GM21723 (cell line): ENCODE data around the gene HEXD.

ENCODE experiments used
- ATAC-seq: cut with Tn5 transposase; IDR thresholded peaks from one replicate; pipeline ENCODE4 v1.9.1; 2021; ENCODE audit warnings: mild to moderate bottlenecking, moderate library complexity; ENCODE audit not compliant: unreplicated experiment

The HEXD gene

DNA sequence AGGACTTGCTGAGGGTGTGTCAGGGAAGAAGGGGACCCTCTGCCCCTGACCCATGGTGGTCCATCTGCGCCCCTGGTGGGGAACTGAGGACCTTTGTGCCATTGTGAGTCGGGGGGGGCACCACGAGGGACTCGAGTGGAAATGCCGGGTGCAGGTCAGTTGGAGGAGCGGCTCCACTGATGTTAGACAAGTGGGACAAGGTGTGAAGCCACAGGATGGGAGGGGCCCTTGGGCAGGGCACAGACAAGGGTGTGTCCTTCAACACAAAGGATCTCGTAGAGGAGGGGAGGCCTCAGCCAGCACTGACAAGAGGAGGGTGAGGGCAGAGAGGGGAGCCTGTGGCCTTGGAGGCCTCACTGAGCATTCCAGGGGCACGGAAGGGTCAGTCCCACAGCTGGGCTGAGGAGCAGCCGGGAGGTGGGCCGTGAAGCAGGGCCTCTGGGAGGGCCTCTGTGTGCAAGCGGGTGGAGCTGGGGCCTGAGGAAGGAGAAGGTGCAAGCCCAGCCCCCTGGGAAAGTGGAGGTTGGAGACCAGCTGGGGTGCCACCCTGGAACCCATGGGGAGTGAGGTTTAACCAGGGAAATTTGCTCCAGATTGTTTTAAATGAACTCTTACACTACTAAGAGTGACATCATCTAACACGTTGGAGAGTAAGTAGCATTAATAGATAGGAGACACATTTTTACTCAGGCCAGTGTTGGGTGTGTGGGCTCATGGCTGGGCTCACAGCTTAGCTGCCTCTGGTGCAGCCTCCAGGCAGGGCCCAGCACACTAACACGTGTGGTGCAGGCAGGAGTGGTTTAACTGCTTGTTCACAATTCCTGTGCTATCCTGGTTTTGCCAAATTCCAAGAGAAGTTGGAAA lies 68.3 kb downstream of the HEXD start:
- ATAC-seq, result no peak

DNA sequence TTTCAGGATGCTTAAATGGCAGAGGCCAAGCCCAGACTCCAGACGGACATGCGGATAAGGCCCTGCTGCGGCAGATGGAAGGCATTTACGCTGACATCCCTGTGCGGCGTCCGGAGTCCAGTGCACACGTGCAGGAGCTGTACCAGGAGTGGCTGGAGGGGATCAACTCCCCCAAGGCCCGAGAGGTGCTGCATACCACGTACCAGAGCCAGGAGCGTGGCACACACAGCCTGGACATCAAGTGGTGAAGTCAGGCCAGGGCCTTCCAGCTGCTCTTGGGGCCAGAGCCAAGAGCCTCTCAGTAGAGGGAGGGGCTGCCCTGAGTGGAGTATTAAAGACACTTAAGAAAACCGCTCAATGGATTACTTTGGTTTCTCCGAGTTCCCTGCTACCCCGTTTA lies 69.8 kb downstream of the HEXD start:
- no peak for ATAC-seq

DNA sequence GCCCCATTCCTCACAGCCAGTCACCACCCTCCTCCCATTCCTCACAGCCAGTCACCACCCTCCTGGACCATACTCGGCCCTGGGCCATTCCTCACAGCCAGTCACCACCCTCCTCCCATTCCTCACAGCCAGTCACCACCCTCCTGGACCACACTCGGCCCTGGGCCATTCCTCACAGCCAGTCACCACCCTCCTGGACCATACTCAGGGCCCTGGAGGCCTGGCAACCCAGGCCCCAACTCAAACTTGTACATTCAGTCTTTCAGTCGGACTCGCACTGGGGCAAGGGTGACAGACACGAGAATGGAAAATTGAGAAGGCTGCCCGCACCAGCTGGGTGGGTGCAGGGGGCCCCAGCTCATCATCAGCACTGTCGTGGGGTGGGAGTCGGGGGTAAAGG lies 71.0 kb downstream of the HEXD start:
- no peak for ATAC-seq

DNA sequence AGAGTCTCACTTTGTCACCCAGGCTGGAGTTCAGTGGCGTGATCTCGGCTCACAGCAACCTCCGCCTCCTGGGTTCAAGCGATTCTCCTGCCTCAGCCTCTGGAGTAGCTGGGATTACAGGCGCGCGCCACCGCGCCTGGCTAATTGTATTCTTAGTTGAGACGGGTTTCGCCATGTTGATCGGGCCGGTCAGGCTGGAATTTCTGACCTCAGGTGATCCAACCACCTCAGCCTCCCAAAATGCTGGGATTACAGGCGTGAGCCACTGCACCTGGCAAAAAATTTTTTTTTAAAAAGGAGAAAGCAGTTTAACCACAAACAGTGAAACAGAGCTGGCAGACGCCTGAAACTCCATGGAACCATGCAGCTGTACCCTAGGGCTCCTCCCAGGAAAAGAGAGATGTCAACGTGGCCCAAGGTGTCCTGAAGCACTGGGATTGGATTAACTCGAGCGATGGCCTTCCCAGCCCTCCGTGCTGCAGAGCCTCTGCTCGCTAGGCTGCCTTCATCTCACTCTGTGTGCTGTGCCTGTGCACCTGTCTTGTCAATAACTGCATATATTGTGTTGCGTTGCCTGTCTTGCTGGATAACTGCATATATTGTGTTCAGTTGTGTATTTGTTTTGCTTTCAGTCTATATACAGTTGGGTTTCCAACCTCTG lies 71.8 kb downstream of the HEXD start:
- ATAC-seq, result no peak

DNA sequence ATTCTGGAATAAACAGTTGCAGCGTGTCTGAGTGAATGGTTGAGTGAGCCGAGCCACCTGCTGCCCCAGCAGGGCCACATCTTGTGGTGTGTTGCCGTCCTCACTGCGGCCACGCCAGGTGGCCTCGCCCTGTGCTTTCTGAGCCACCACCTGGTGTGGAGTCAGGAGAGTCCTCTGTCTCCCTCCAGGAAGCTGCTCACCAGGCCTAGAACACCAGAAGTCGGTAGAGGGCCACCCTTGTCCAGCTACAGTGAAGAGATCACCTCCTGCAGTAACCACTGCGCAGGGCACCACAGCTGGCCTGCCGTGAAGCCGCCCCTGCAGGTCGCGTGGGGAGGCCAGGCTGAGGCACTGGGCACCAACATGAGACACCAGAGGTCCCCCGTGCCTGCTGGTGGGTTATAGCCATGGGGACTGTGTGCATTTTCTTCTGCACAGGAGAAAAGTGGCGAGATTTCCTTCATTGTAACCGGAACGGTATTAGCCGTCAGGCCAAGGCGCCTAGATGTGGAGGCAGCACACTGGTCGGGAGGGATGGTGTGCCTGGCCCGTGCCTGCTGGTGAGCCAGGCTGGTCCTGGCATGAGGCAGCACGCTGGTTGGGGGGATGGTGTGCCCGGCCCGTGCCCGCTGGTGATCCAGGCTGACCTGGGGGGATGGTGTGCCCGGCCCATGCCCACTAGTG lies 72.5 kb downstream of the HEXD start:
- no peak for ATAC-seq

DNA sequence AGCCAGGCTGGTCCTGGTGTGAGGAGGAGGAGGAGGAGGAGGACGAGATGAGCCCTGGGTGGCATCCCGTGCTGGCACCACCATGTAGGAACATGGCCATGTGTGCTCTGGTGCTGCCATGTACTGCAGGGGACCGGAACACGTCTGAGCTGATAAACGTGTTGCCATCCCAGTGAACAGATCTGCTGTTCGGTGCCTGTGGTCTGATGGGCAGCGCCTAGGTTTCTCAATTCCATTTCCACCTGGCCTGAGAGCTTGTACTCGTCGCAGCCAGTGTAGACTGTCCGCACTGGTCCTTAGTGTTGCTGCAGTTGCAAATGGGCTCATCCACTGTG lies 73.0 kb downstream of the HEXD start:
- ATAC-seq, result no peak

DNA sequence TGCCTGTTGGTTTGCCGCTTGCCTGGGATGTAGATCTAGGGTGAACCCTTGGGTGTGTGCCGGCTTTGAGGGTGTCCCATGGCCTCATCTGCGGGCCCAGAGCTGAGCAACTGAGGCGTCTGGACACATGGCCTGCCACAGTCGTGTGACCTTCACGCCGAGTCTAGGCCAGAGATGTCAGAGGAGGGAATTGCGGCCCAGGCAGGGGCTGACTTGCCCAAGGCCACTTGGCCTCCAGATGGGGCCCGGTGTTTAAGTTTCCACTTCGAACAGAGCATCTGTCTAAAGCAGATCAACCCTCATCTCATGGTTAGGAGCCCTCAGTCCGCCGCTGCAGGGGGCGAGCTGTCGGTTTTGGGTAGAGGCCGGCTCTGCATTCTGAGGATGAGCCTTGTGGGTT lies 73.4 kb downstream of the HEXD start:
- no peak for ATAC-seq
